Heart right ventricle (tissue), 16 donors: Measurements from ENCODE around the gene PLXNA2. TPM values are rescaled to one million over a fixed set of nuclear protein-coding genes. Genes with fewer than 3 reads are reported as not detected.

Experiments
- ATAC-seq, 8 donors: fragments of 200-7000 bp; cut with Tn5 transposase; one replicate each; pipeline ENCODE4 v1.9.1; 2020; ENCODE audit warnings: mild to moderate bottlenecking in 8 of 8, moderate library complexity in 8 of 8, moderate number of reproducible peaks in 1 of 8
- DNase-seq, 2 donors: peaks; one replicate each; pipeline ENCODE4 v3.0.0-alpha.2; 2020
- H3K27ac ChIP-seq, 10 donors: fragments of 200-600 bp; sonication (generic) in 2 of 10; one replicate each; pipeline versions ENCODE4 v1.5.0 to v1.8.0; 2020 to 2022; ENCODE audit warnings: mild to moderate bottlenecking in 3 of 10
- H3K27me3 ChIP-seq, 7 donors: fragments of 200-600 bp; one replicate each; pipeline ENCODE4 v1.8.0; 2021 to 2022; ENCODE audit warnings: mild to moderate bottlenecking in 2 of 7
- H3K36me3 ChIP-seq, 9 donors: fragments of 200-600 bp; sonication (generic) in 1 of 9; one replicate each; pipeline versions ENCODE4 v1.5.0 to v1.8.0; 2020 to 2022; ENCODE audit warnings: mild to moderate bottlenecking in 2 of 9
- H3K4me1 ChIP-seq, 9 donors: fragments of 200-600 bp; sonication (generic) in 1 of 9; one replicate each; pipeline versions ENCODE4 v1.5.0 to v1.8.0; 2020 to 2022; ENCODE audit warnings: mild to moderate bottlenecking in 4 of 9
- H3K4me3 ChIP-seq, 10 donors: fragments of 200-600 bp; sonication (generic) in 2 of 10; one replicate each; pipeline versions ENCODE4 v1.5.0 to v1.8.0; 2020 to 2022; ENCODE audit warnings: mild to moderate bottlenecking in 7 of 10, moderate library complexity in 2 of 10
- H3K9me3 ChIP-seq, 11 donors: fragments of 200-600 bp in 10 of 11; sonication (generic) in 2 of 11; one replicate each; pipeline versions ENCODE4 v1.5.0 to v1.8.0; 2013 to 2022; ENCODE audit warnings: mild to moderate bottlenecking in 2 of 11, control low read depth in 1 of 11, moderate library complexity in 1 of 11
- WGBS, 2 donors: extraction: QIAGEN DNeasy Blood & Tissue Kit; methylation state at CpG; one replicate each; pipeline ENCODE4 v1.1.7; 2013; ENCODE audit warnings: inconsistent platforms in 1 of 2; 5-methylcytosine and 5-hydroxymethylcytosine counted together
- intact Hi-C, 10 donors: fragments of 100-400 bp; cut with DNase I; formaldehyde crosslinking; loops; one replicate each; pipeline versions ENCODE4 v1.11.1 to v1.14.2; 2022
- polyA plus RNA-seq, 2 donors: library from polyadenylated mRNA; stranded (reverse); fragments of 200-250 nt; gene quantifications; one replicate each; pipeline ENCODE4 v1.2.3, GENCODE V29; 2013
- total RNA-seq, 10 donors: library from RNA; stranded (reverse); fragmentation: NEBNext Ultra II Directional in 3 of 10; extraction: Animal tissue kit (Norgen Biotek cat#: 25700) in 3 of 10; gene quantifications; one replicate each; pipeline versions ENCODE4 v1.2.1 to v1.2.4, GENCODE V29; 2021 to 2023
- TF ChIP-seq, protein P1 (sequence below), 9 donors: fragments of 200-600 bp; sonication (generic) in 2 of 9; IDR thresholded peaks; one replicate each; pipeline versions ENCODE4 v1.5.0 to v1.8.0; 2021 to 2022; ENCODE audit warnings: antibody characterized with exemption in 9 of 9, mild to moderate bottlenecking in 5 of 9, moderate library complexity in 1 of 9
- donor health status: Arrhythmogenic right ventricular cardiomyopathy.
- donor health status: ischemic (EF 13 %, LVEDD 7.1; RV severe dilation, severe dysfunction).
- donor health status: healthy with polysubstance abuse.
- donor health status: DM: no; HTN: yes; CAD: no.
- donor health status: DM: no; HTN: no; CAD: no.
- donor health status: ischemic (EF 25% LVEDD 6.9; RV normal size, moderate dysfunction).
- donor health status: ischemic (EF 25% LVEDD 5.7; RV mildly dilated, moderate dysfunction).
- donor health status: healthy.
- donor health status: DM: yes; HTN: yes; CAD: no.
- donor health status: Ischemic cardiomyopathy.
- donor health status: ischemic (EF 35%, LVEDD 5.7; RV mildly dilated, moderate dysfunction).
- donor health status: nonischemic (EF 11% LVEDD 7.7; RV severe dilation, severe dysfunction).
- donor health status: DM: yes; HTN: yes; CAD: no.
- donor health status: PGD.
- donor health status: ischemic (EF 29% LVEDD 5.4; RV normal size, mild dysfunction).
- donor health status: nonischemic (EF 23%, LVEDD 6.1; RV moderate dilation, normal function).

The PLXNA2 gene
- total and polyA plus RNA-seq, 12 donors: 6.1 to 31.6 (median 17.9) TPM

DNA sequence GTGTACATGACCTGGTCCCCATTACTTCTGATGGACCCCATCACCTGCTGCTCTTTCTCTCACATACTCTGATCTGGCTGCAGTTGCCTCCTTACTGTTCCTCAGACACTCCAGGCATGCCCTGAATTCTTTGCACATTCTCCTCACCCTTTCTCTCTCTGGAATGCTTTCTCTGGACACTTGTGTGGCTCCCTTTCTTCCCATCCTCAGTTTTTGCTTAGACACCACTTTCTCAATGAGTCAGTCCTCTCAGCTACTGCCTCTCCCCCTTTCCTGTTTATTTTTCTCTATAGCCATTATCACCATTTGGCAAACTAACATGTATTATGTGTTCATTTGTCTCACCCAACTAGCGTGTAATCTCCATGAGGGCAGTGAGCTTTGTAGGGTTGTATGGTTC is 28.1 kb downstream of the PLXNA2 start:
- ATAC-seq (no peak), DNase-seq (no peak)
- Histone ChIP-seq H3K36me3 (peaks cover 0 to 52% (median 21%) of the 10 kb centered on the region in 9 donors), H3K9me3 (no peaks in the 10 kb centered on the region), H3K4me1 (peaks cover 41 to 100% (median 78%) of the 10 kb centered on the region in 9 donors), H3K4me3 (no peak overlapping the region), H3K27ac (peak overlapping the region in 2 of 10 donors; percentile 84 to 88), H3K27me3 (no peaks in the 10 kb centered on the region)
- TF ChIP-seq, protein P1, sequence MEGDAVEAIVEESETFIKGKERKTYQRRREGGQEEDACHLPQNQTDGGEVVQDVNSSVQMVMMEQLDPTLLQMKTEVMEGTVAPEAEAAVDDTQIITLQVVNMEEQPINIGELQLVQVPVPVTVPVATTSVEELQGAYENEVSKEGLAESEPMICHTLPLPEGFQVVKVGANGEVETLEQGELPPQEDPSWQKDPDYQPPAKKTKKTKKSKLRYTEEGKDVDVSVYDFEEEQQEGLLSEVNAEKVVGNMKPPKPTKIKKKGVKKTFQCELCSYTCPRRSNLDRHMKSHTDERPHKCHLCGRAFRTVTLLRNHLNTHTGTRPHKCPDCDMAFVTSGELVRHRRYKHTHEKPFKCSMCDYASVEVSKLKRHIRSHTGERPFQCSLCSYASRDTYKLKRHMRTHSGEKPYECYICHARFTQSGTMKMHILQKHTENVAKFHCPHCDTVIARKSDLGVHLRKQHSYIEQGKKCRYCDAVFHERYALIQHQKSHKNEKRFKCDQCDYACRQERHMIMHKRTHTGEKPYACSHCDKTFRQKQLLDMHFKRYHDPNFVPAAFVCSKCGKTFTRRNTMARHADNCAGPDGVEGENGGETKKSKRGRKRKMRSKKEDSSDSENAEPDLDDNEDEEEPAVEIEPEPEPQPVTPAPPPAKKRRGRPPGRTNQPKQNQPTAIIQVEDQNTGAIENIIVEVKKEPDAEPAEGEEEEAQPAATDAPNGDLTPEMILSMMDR (IDR thresholded peaks at IDR 0.05): no peak
- intact Hi-C loops: loop anchor here in 1 of 10 donors (2.0 kb wide), 1 partner anchor 21 kb away; no protein-coding TSS in a partner anchor
- WGBS, 2 donors: 72 to 74% methylated on average over 1 of the region's 1 CpG

DNA sequence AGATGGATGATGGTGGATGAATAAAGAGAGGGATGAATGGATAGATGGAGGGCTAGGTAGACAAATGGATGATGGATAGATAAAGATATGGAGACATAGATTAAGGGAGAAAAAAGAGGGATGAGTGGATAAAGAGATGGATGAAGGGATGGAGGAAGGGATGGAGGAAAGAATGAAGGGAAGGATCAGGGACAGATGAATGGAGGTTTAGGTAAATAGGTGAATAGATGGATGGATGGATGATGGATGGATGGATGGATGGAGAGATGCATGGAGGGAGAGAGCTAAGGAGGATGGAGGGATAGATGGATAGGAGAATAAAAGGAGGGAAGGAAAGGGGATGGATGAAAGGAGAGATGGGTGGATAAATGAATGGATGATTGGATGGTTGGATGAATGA is 28.8 kb downstream of the PLXNA2 start:
- H3K27ac ChIP-seq: peak overlapping the region in 2 of 10 donors; percentile 84 to 88
- ATAC-seq (no peak), DNase-seq (no peak)
- no peak overlapping the region for H3K4me3 ChIP-seq
- TF ChIP-seq, protein P1 (IDR thresholded peaks at IDR 0.05): no peak
- intact Hi-C loops: no loop called here
- peaks cover 34 to 95% (median 72%) of the 10 kb centered on the region in 9 donors for H3K4me1 ChIP-seq
- no peaks in the 10 kb centered on the region for H3K27me3 ChIP-seq
- H3K36me3 ChIP-seq: peaks cover 0 to 59% (median 21%) of the 10 kb centered on the region in 9 donors
- no peaks in the 10 kb centered on the region for H3K9me3 ChIP-seq

DNA sequence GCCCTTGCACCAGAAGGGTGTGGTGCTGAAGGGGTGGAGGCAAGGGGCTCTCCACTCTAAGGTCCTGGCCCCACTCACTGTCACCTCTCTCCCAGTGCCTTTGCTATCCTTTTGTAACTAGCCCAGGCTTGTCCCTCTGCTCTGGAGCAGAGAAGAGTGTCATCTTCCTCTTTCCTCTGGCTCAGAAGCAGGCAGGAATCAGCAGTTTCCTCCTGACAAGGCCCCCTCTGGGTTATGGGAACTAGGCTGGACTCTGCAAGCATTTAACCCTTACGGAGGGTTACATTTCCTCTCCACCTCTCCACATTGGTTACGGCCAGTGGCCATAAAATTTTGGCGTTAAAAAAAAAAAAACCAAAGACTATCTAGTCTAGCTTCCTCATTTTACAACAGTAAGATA is 30.4 kb downstream of the PLXNA2 start:
- TF ChIP-seq, protein P1 (IDR thresholded peaks at IDR 0.05): no peak
- H3K4me3 ChIP-seq: no peak overlapping the region
- H3K9me3 ChIP-seq: no peaks in the 10 kb centered on the region
- intact Hi-C loops: no loop called here
- H3K4me1 ChIP-seq: peaks cover 18 to 90% (median 61%) of the 10 kb centered on the region in 9 donors
- H3K27ac ChIP-seq: peak overlapping the region in 9 of 10 donors; percentile 1 to 88 (median 51)
- DNase-seq: peak in 1 of 2 donors; percentile 44
- WGBS, 2 donors: 48 to 78% methylated on average over 3 of the region's 3 CpGs
- peak in 7 of 8 donors; percentile 50 to 72 (median 60) for ATAC-seq
- H3K36me3 ChIP-seq: peaks cover 0 to 70% (median 21%) of the 10 kb centered on the region in 9 donors
- H3K27me3 ChIP-seq: no peaks in the 10 kb centered on the region

DNA sequence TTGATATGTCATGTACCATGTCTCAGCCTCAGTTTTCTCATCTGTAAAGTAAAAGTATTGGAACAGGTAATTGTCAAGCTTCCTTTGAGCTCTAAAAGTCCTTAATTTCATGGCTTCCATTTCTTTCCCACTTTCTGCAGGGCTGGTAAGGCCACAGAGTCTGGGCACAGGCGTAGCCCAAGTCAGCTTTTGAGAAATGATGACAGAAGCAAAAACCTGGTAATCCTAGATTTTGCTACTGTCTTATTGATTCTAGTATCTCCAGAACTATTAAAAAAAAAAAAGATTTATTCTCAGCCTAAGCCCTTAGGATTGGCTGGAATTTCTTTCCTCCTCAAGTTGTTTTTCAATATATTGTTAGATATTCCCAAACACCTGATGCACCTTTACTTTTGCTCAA is 31.3 kb downstream of the PLXNA2 start:
- peak overlapping the region in 8 of 10 donors; percentile 1 to 88 (median 56) for H3K27ac ChIP-seq
- no peak for ATAC-seq
- peaks cover 0 to 77% (median 21%) of the 10 kb centered on the region in 9 donors for H3K36me3 ChIP-seq
- no peak for DNase-seq
- no peak overlapping the region for H3K4me3 ChIP-seq
- intact Hi-C loops: no loop called here
- H3K9me3 ChIP-seq: no peaks in the 10 kb centered on the region
- TF ChIP-seq, protein P1 (IDR thresholded peaks at IDR 0.05): no peak
- 100% methylated on average over 1 of the region's 1 CpG for WGBS, 2 donors
- peaks cover 15 to 90% (median 61%) of the 10 kb centered on the region in 9 donors for H3K4me1 ChIP-seq
- H3K27me3 ChIP-seq: no peaks in the 10 kb centered on the region
